GM23338 (cell line): ENCODE results near the gene GRIA3. TPM values are rescaled to one million over a fixed set of nuclear protein-coding genes. Genes with fewer than 3 reads are reported as not detected.
A peak's percentile ranks its signal among the peaks of the same experiment; 100 is the strongest.

Source experiments
- ATAC-seq: fragments of 200-7000 bp; cut with Tn5 transposase; 3 replicates; pipeline ENCODE4 v1.9.1; 2020
- DNase-seq: peaks from one replicate; pipeline ENCODE4 v3.0.0-alpha.2; 2015; ENCODE audit warnings: low spot score
- H2AFZ ChIP-seq: fragments of 200-600 bp; sonication (generic); 2 replicates; pipeline ENCODE4 v1.8.0; 2016; ENCODE audit warnings: antibody characterized with exemption, mild to moderate bottlenecking, moderate library complexity
- H3F3A ChIP-seq: fragments of 200-600 bp; sonication (generic); replicated peaks from 2 replicates; pipeline ENCODE4 v1.8.0; 2017; ENCODE audit warnings: antibody characterized with exemption, mixed run types, low read depth
- H3K27ac ChIP-seq: fragments of 200-600 bp; sonication (generic); 2 replicates; pipeline ENCODE4 v1.6.1; 2016; ENCODE audit warnings: low read depth
- H3K27me3 ChIP-seq: fragments of 200-600 bp; sonication (generic); 2 replicates; pipeline ENCODE4 v1.8.0; 2016; ENCODE audit warnings: mild to moderate bottlenecking, mixed run types, moderate library complexity; ENCODE audit not compliant: insufficient read depth
- H3K36me3 ChIP-seq: fragments of 200-600 bp; sonication (generic); 2 replicates; pipeline ENCODE4 v1.8.0; 2016; ENCODE audit warnings: mild to moderate bottlenecking; ENCODE audit not compliant: insufficient read depth
- H3K4me1 ChIP-seq: fragments of 200-600 bp; sonication (generic); 2 replicates; pipeline ENCODE4 v1.8.0; 2016; ENCODE audit warnings: mild to moderate bottlenecking, moderate library complexity; ENCODE audit not compliant: insufficient read depth
- H3K4me2 ChIP-seq: fragments of 200-600 bp; sonication (generic); 2 replicates; pipeline ENCODE4 v1.7.1; 2017; ENCODE audit warnings: mixed run types
- H3K4me3 ChIP-seq: fragments of 200-600 bp; sonication (generic); 2 replicates; pipeline ENCODE4 v1.6.1; 2016; ENCODE audit warnings: mixed run types
- H3K79me2 ChIP-seq: fragments of 200-600 bp; sonication (generic); replicated peaks from 2 replicates; pipeline ENCODE4 v1.8.0; 2017; ENCODE audit warnings: mild to moderate bottlenecking; ENCODE audit not compliant: insufficient read depth
- H3K9me2 ChIP-seq: fragments of 200-600 bp; sonication (generic); 2 replicates; pipeline ENCODE4 v1.8.0; 2017; ENCODE audit not compliant: insufficient read depth
- H4K20me1 ChIP-seq: fragments of 200-600 bp; sonication (generic); replicated peaks from 2 replicates; pipeline ENCODE4 v1.8.0; 2017; ENCODE audit warnings: mild to moderate bottlenecking; ENCODE audit not compliant: insufficient read depth
- H3K27ac Mint-ChIP-seq: 2 replicates; pipeline ENCODE4 v1.8.0; 2020; ENCODE audit warnings: inconsistent platforms, mild to moderate bottlenecking, moderate library complexity, mixed read lengths
- H3K27me3 Mint-ChIP-seq: 3 replicates; pipeline ENCODE4 v1.8.0; 2022; ENCODE audit warnings: low read depth, mild to moderate bottlenecking, moderate library complexity, mixed read lengths, inconsistent platforms; ENCODE audit not compliant: insufficient read depth, poor library complexity
- H3K36me3 Mint-ChIP-seq: 3 replicates; pipeline ENCODE4 v1.8.0; 2021; ENCODE audit warnings: low read depth, mild to moderate bottlenecking, inconsistent platforms, moderate library complexity, mixed read lengths
- H3K4me1 Mint-ChIP-seq: 3 replicates; pipeline ENCODE4 v1.8.0; 2020; ENCODE audit warnings: mild to moderate bottlenecking, inconsistent platforms, mixed read lengths
- H3K4me3 Mint-ChIP-seq: 3 replicates; pipeline ENCODE4 v1.8.0; 2021; ENCODE audit warnings: moderate library complexity, mild to moderate bottlenecking, inconsistent platforms, mixed read lengths
- H3K9me3 Mint-ChIP-seq: 3 replicates; pipeline ENCODE4 v1.8.0; 2020; ENCODE audit warnings: moderate library complexity, mild to moderate bottlenecking, inconsistent platforms, mixed read lengths
- POLR2AphosphoS5 ChIP-seq: IDR thresholded peaks from 2 replicates; pipeline ENCODE4 v1.6.1; 2016; ENCODE audit warnings: antibody characterized with exemption, low read depth
- STAT1 ChIP-seq: IDR thresholded peaks from one replicate; pipeline ENCODE4 v1.6.1; 2016; ENCODE audit warnings: antibody characterized with exemption; ENCODE audit not compliant: unreplicated experiment
- ZNF114 ChIP-seq: fragments of 250-450 bp; sonication (Bioruptor Pico); IDR thresholded peaks from 2 replicates; pipeline ENCODE4 v1.5.0; 2020; ENCODE audit warnings: mild to moderate bottlenecking, moderate library complexity
- polyA plus RNA-seq: library from polyadenylated mRNA; unstranded; fragments of >200 nt; fragmentation: Nextera tagmentation; extraction: Ambion mirVana; gene quantifications from 2 replicates; pipeline ENCODE4 v1.2.1, GENCODE V29; 2016
- total RNA-seq: library from RNA; depleted of rRNA; stranded (reverse); fragments of >200 nt; shearing (Covaris generic); gene quantifications from 2 replicates; pipeline ENCODE4 v1.2.3, GENCODE V29; 2014
- TF ChIP-seq, protein P1 (sequence below): fragments of 250-450 bp; sonication (Bioruptor Pico); IDR thresholded peaks from 2 replicates; pipeline ENCODE4 v1.5.0; 2020; ENCODE audit warnings: mild to moderate bottlenecking, moderate library complexity
- TF ChIP-seq, protein P2 (sequence below), 2 experiments: fragments of 200-600 bp in 1 of 2; sonication (generic) in 1 of 2; conservative IDR thresholded peaks; 2 replicates each; pipeline versions ENCODE4 v1.5.1 to v1.6.1; 2016 to 2017; ENCODE audit warnings: antibody characterized with exemption in 2 of 2, low read depth in 2 of 2, mild to moderate bottlenecking in 2 of 2, moderate library complexity in 1 of 2

Gene GRIA3
- total and polyA plus RNA-seq, 2 experiments from 2014 or later = 2.7 to 5.6 TPM

- H3K36me3 Mint-ChIP-seq = no peaks in the 10 kb centered on the region
- H3K9me2 ChIP-seq = no peaks in the 10 kb centered on the region
- ATAC-seq = no peak
- no peaks in the 10 kb centered on the region for H3K4me1 ChIP-seq
- H3K79me2 ChIP-seq = no peaks in the 10 kb centered on the region
- no peaks in the 10 kb centered on the region for H4K20me1 ChIP-seq
- no peaks in the 10 kb centered on the region for H3F3A ChIP-seq
- no peak overlapping the region for H2AFZ ChIP-seq
- no peaks in the 10 kb centered on the region for H3K36me3 ChIP-seq
- H3K27ac Mint-ChIP-seq = no peak overlapping the region
- no peak for TF ChIP-seq POLR2AphosphoS5
- TF ChIP-seq, protein P1, sequence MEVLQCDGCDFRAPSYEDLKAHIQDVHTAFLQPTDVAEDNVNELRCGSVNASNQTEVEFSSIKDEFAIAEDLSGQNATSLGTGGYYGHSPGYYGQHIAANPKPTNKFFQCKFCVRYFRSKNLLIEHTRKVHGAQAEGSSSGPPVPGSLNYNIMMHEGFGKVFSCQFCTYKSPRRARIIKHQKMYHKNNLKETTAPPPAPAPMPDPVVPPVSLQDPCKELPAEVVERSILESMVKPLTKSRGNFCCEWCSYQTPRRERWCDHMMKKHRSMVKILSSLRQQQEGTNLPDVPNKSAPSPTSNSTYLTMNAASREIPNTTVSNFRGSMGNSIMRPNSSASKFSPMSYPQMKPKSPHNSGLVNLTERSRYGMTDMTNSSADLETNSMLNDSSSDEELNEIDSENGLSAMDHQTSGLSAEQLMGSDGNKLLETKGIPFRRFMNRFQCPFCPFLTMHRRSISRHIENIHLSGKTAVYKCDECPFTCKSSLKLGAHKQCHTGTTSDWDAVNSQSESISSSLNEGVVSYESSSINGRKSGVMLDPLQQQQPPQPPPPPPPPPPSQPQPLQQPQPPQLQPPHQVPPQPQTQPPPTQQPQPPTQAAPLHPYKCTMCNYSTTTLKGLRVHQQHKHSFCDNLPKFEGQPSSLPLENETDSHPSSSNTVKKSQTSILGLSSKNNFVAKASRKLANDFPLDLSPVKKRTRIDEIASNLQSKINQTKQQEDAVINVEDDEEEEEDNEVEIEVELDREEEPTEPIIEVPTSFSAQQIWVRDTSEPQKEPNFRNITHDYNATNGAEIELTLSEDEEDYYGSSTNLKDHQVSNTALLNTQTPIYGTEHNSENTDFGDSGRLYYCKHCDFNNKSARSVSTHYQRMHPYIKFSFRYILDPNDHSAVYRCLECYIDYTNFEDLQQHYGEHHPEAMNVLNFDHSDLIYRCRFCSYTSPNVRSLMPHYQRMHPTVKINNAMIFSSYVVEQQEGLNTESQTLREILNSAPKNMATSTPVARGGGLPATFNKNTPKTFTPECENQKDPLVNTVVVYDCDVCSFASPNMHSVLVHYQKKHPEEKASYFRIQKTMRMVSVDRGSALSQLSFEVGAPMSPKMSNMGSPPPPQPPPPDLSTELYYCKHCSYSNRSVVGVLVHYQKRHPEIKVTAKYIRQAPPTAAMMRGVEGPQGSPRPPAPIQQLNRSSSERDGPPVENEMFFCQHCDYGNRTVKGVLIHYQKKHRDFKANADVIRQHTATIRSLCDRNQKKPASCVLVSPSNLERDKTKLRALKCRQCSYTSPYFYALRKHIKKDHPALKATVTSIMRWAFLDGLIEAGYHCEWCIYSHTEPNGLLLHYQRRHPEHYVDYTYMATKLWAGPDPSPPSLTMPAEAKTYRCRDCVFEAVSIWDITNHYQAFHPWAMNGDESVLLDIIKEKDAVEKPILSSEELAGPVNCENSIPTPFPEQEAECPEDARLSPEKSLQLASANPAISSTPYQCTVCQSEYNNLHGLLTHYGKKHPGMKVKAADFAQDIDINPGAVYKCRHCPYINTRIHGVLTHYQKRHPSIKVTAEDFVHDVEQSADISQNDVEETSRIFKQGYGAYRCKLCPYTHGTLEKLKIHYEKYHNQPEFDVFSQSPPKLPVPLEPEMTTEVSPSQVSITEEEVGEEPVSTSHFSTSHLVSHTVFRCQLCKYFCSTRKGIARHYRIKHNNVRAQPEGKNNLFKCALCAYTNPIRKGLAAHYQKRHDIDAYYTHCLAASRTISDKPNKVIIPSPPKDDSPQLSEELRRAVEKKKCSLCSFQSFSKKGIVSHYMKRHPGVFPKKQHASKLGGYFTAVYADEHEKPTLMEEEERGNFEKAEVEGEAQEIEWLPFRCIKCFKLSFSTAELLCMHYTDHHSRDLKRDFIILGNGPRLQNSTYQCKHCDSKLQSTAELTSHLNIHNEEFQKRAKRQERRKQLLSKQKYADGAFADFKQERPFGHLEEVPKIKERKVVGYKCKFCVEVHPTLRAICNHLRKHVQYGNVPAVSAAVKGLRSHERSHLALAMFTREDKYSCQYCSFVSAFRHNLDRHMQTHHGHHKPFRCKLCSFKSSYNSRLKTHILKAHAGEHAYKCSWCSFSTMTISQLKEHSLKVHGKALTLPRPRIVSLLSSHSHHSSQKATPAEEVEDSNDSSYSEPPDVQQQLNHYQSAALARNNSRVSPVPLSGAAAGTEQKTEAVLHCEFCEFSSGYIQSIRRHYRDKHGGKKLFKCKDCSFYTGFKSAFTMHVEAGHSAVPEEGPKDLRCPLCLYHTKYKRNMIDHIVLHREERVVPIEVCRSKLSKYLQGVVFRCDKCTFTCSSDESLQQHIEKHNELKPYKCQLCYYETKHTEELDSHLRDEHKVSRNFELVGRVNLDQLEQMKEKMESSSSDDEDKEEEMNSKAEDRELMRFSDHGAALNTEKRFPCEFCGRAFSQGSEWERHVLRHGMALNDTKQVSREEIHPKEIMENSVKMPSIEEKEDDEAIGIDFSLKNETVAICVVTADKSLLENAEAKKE (CRISPR knock-in tag) = no peak
- TF ChIP-seq ZNF114 (CRISPR knock-in tag) = no peak
- DNase-seq = no peak
- H3K9me3 Mint-ChIP-seq = no peaks in the 10 kb centered on the region
- no peak overlapping the region for H3K4me2 ChIP-seq
- no peak overlapping the region for H3K4me3 ChIP-seq
- no peaks in the 10 kb centered on the region for H3K27me3 ChIP-seq
- H3K27me3 Mint-ChIP-seq = peaks cover 1% of the 10 kb centered on the region
- H3K27ac ChIP-seq = no peak overlapping the region
- no peaks in the 10 kb centered on the region for H3K4me1 Mint-ChIP-seq
- H3K4me3 Mint-ChIP-seq = no peak overlapping the region
Observed at GRCh38 chrX:123274796-123275195, 90.7 kb downstream of the GRIA3 start.

GRCh38 chrX:123277347-123277746 is 93.3 kb downstream of the GRIA3 start:
- H4K20me1 ChIP-seq = no peaks in the 10 kb centered on the region
- Mint-ChIP-seq H3K27me3 (peaks cover 1% of the 10 kb centered on the region), H3K36me3 (no peaks in the 10 kb centered on the region), H3K9me3 (no peaks in the 10 kb centered on the region), H3K4me1 (0 out of 3 replicates have a peak, but pooled peaks cover 2% of the 10 kb centered on the region), H3K27ac (no peak overlapping the region), H3K4me3 (no peak overlapping the region)
- H3K4me1 ChIP-seq = no peaks in the 10 kb centered on the region
- no peaks in the 10 kb centered on the region for H3K27me3 ChIP-seq
- no peak overlapping the region for H3K27ac ChIP-seq
- no peak overlapping the region for H2AFZ ChIP-seq
- H3K4me3 ChIP-seq = no peak overlapping the region
- TF ChIP-seq STAT1 = no peak
- TF ChIP-seq, protein P2, sequence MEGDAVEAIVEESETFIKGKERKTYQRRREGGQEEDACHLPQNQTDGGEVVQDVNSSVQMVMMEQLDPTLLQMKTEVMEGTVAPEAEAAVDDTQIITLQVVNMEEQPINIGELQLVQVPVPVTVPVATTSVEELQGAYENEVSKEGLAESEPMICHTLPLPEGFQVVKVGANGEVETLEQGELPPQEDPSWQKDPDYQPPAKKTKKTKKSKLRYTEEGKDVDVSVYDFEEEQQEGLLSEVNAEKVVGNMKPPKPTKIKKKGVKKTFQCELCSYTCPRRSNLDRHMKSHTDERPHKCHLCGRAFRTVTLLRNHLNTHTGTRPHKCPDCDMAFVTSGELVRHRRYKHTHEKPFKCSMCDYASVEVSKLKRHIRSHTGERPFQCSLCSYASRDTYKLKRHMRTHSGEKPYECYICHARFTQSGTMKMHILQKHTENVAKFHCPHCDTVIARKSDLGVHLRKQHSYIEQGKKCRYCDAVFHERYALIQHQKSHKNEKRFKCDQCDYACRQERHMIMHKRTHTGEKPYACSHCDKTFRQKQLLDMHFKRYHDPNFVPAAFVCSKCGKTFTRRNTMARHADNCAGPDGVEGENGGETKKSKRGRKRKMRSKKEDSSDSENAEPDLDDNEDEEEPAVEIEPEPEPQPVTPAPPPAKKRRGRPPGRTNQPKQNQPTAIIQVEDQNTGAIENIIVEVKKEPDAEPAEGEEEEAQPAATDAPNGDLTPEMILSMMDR (conservative IDR thresholded peaks at IDR 0.05; ENCODE audit: low read depth in 2 of 2) = peak in 1 of 2 experiments; percentile 14; a peak in 1 of 4 replicates
- H3K79me2 ChIP-seq = no peaks in the 10 kb centered on the region
- ATAC-seq (no peak), DNase-seq (peak; percentile 17)
- no peak overlapping the region for H3K4me2 ChIP-seq
- H3K9me2 ChIP-seq = no peaks in the 10 kb centered on the region
- no peaks in the 10 kb centered on the region for H3F3A ChIP-seq
- H3K36me3 ChIP-seq = no peaks in the 10 kb centered on the region
